Measurements from ENCODE around the gene BEX4.
"Not testable (repeated sequence)": the region's sequence is repeated elsewhere in the genome, so short reads cannot be mapped to it uniquely, and the experiment has no call there.

The BEX4 gene

GRCh38 chrX:103214870-103215424 lies at the start of gene BEX4:
TSS of gene BEX4 (plus strand) at chrX:103215108. CDS start at chrX:103216154, 1,046 bp downstream.
- in situ Hi-C loops (cut with HindIII; ENCODE audit: low sequenced_read_pairs), result loop anchor here (5.0 kb wide), 1 partner anchor 107 kb away; no protein-coding TSS in a partner anchor

GRCh38 chrX:103170216-103170615 lies 44.7 kb upstream of the BEX4 start:
- in situ Hi-C loops (cut with HindIII; ENCODE audit: low sequenced_read_pairs), result no loop called here

GRCh38 chrX:103171353-103171752 lies 43.6 kb upstream of the BEX4 start:
- in situ Hi-C loops (cut with HindIII; ENCODE audit: low sequenced_read_pairs), result no loop called here

- in situ Hi-C loops (cut with HindIII; ENCODE audit: low sequenced_read_pairs), result not testable (repeated sequence)
These were observed 39.7 kb upstream of the BEX4 start for GRCh38 chrX:103175256-103175655.

GRCh38 chrX:103175944-103176753 lies 38.8 kb upstream of the BEX4 start:
- in situ Hi-C loops (cut with HindIII; ENCODE audit: low sequenced_read_pairs), result no loop called here

GRCh38 chrX:103177556-103177955 lies 37.4 kb upstream of the BEX4 start:
- in situ Hi-C loops (cut with HindIII; ENCODE audit: low sequenced_read_pairs), result no loop called here

GRCh38 chrX:103183912-103184311 lies 31.0 kb upstream of the BEX4 start:
- in situ Hi-C loops (cut with HindIII; ENCODE audit: low sequenced_read_pairs), result no loop called here

- in situ Hi-C loops (cut with HindIII; ENCODE audit: low sequenced_read_pairs), result no loop called here
These were observed 26.9 kb upstream of the BEX4 start for GRCh38 chrX:103187953-103188475.

GRCh38 chrX:103197721-103198306 lies 17.1 kb upstream of the BEX4 start:
- in situ Hi-C loops (cut with HindIII; ENCODE audit: low sequenced_read_pairs), result no loop called here

GRCh38 chrX:103198668-103199067 lies 16.2 kb upstream of the BEX4 start:
- in situ Hi-C loops (cut with HindIII; ENCODE audit: low sequenced_read_pairs), result not testable (repeated sequence)

- in situ Hi-C loops (cut with HindIII; ENCODE audit: low sequenced_read_pairs), result no loop called here
These were observed 13.9 kb upstream of the BEX4 start for GRCh38 chrX:103201041-103201440.

GRCh38 chrX:103210056-103210455 lies 4.9 kb upstream of the BEX4 start:
- in situ Hi-C loops (cut with HindIII; ENCODE audit: low sequenced_read_pairs), result no loop called here

GRCh38 chrX:103211012-103211715 lies 3.7 kb upstream of the BEX4 start:
- in situ Hi-C loops (cut with HindIII; ENCODE audit: low sequenced_read_pairs), result no loop called here

GRCh38 chrX:103212749-103213457 lies 2.0 kb upstream of the BEX4 start:
- in situ Hi-C loops (cut with HindIII; ENCODE audit: low sequenced_read_pairs), result no loop called here

- in situ Hi-C loops (cut with HindIII; ENCODE audit: low sequenced_read_pairs), result loop anchor here (5.0 kb wide), 1 partner anchor 107 kb away; no protein-coding TSS in a partner anchor
These were observed 600 bp downstream of the BEX4 start for GRCh38 chrX:103215425-103215991.

- in situ Hi-C loops (cut with HindIII; ENCODE audit: low sequenced_read_pairs), result no loop called here
These were observed 5.8 kb downstream of the BEX4 start for GRCh38 chrX:103220511-103221323.

- in situ Hi-C loops (cut with HindIII; ENCODE audit: low sequenced_read_pairs), result not testable (repeated sequence)
These were observed 11.0 kb downstream of the BEX4 start for GRCh38 chrX:103225918-103226317.

GRCh38 chrX:103233263-103233662 lies 18.4 kb downstream of the BEX4 start:
- in situ Hi-C loops (cut with HindIII; ENCODE audit: low sequenced_read_pairs), result no loop called here

- in situ Hi-C loops (cut with HindIII; ENCODE audit: low sequenced_read_pairs), result no loop called here
These were observed 20.0 kb downstream of the BEX4 start for GRCh38 chrX:103234869-103235268.

Data from endothelial cell of hepatic sinusoid (primary cell).